CD4-positive, alpha-beta T cell treated with Interleukin-4 for 1 hour (primary cell): ENCODE measurements around the gene RCOR2.
A peak's percentile ranks its signal among the peaks of the same experiment; 100 is the strongest.
"Not testable (repeated sequence)": the region's sequence is repeated elsewhere in the genome, so short reads cannot be mapped to it uniquely, and the experiment has no call there.

Experiments used
- DNase-seq, 2 donors: peaks; one replicate each; pipeline ENCODE4 v3.0.0-alpha.2; 2020 to 2022

RCOR2 gene

DNA sequence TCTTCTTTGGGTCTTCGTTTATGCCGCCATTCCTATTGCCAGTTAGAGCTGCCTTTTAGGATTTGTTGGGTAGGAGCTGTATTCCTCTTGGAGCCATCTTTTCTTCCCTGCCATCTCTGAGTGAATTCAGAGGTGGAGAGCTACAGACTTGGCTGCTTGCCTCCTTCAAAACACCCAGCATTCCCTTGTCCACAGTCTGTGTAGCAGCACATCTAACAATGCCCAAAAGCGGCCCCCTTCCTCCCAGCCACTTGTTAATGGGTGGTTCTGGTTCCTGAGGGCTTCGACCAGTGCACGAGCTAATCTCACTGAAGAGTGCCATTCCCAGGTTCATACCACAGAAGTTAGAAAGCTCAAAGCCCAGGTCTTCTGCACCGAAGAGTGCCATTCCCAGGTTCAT is 40.3 kb downstream of the RCOR2 start:
- no peak for DNase-seq

GRCh38 chr11:63875506-63876065 is 41.4 kb downstream of the RCOR2 start:
- DNase-seq, result no peak

DNA sequence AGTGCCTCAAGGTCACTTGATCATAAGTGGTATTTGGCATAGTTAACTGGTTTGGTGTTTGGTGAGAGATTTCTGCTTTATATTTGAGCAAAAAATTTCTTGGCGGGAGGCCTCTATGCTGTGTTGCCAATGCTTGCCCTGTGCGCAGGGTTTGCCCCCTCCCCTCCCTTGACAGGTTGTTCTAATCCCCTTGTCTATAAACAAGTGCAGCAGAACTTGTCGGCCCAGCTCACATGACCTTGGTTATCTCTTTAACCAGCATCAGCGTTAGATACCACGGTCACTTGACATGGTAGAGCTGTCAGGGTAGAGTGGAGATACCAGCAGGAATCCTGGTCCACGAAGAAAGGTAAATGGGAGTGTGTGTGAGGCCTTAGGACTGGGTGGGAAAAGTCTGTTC is 42.5 kb downstream of the RCOR2 start:
- no peak for DNase-seq

GRCh38 chr11:63873311-63873710 is 43.7 kb downstream of the RCOR2 start:
- no peak for DNase-seq

- DNase-seq, result no peak
Observed at GRCh38 chr11:63872800-63873197, 44.2 kb downstream of the RCOR2 start.

DNA sequence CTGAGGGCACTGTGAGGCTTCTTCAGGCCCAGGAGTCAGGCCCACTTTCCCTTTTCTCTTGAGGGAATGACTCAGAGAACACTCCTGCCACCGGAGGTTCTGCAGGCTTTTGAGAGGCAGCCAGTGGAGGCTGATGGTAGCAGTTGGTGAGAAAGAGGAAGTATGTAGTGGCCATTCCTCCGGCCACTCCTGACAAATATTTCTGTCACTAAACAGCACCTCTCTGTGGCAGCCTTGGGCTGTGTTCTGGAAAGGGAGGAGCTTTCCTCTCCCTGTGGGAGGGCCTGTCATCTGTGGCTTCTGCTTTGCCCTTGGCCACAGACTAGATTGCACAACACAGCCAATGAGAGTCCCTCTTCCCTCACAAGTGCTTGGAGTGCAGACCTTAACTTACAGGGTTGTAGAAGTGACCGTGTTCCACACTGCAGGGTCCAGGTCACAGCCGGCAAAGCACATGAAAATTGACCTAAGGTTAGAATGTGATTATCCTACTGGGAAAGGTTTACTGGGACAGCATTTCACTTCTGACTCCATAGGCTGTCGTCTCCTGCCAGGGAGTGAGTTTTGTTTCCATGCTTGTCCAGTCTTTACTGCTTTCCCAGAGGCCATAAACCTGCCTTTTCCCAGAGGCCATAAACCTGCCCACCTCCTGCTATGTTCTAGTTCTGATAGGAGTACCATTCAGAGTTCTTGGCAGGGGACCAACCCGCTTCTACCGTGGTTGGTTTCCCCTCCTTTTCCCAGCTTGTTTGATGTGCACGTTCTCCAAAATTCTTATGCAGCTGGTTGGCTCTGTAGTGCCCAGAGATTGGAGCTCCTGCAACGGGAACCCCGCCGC is 44.8 kb downstream of the RCOR2 start:
- DNase-seq, result peak; percentile 58 to 85

- DNase-seq, result no peak
Observed at GRCh38 chr11:63870351-63871140, 46.4 kb downstream of the RCOR2 start.

DNA sequence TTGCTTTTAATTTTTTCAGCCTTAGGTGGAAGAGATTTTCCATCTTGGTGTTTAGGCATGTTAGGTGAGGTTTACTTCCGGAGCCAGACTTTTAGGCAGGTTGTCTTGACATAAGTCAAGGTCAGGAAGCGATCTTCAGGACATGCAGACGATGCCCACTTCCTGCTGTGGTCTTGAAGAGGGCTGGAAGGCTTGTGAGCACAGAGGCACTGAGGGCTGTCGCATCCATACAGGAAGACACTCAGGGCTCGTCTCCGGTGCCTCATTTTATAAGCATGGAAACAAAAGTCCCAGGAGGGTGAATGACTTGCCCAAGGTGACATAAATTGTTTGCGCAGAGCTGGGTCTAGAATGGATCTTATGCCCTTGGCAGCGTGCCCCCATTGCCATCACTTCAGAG is 47.3 kb downstream of the RCOR2 start:
- peak; percentile 40 to 60 for DNase-seq

DNA sequence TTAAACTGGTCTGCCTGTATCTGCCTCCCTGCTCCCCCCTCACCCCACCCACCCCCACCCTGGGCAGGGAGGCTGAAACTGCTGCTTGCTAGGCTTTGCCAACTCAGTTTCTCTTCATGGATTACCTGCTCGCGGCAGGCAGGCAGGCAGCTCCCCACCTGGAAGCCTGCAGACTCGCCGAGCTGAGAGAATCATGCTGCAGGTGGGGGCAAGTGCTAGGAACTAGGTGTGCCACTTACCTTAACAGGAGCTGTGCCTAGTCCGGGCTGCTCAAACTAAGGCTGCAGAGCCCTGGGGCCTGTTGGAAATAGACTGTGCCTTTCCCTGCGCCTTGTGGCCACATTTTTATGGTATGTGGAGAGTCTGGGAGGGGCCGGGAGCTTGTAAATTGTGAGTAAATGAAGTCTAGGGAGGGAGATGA is 47.8 kb downstream of the RCOR2 start:
- DNase-seq, result no peak

- DNase-seq, result no peak
Observed at GRCh38 chr11:63868399-63869064, 48.4 kb downstream of the RCOR2 start.

- no peak for DNase-seq
Observed at GRCh38 chr11:63867511-63867910, 49.5 kb downstream of the RCOR2 start.

- DNase-seq, result peak; percentile 70 to 80
Observed at GRCh38 chr11:63866211-63866610, 50.8 kb downstream of the RCOR2 start.

DNA sequence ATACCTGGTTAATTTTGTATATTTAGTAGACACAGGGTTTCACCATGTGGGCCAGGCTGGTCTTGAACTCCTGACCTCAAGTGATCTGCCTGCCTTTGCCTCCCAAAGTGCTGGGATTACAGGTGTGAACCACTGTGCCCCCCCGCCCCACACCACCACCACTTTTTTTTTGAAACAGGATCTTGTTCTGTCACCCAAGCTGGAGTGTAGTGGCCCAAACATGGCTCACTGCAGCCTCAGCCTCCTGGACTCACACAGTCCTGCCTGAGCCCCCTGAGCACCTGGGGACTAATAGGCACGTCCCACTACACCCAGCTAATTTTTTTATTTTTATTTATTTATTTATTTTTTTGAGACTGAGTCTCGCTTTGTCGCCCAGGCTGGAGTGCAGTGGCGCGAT is 53.3 kb downstream of the RCOR2 start:
- not testable (repeated sequence) for DNase-seq

DNA sequence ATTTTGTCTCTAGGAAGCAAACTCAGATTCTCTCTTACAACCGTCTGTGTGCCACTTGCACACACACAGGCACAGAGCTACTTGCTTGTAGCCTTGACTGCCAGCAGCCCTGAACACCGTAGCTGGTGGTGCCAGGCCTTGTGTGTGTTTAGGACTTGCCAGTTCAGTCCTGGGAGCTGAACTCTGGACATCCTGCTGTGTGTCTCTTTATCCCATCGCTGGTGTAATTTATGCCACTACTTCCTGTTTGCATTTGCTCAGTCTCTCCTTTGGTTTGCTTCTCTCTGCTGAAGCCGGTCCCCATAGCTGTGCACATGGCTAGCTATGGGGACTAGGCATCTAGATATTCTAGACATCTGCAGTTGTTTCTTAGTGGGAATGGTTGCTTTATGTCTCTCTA is 54.0 kb downstream of the RCOR2 start:
- DNase-seq, result no peak
